Endothelial cell (in vitro differentiated cells): Measurements from ENCODE around the gene EHD2. TPM values are rescaled to one million over a fixed set of nuclear protein-coding genes. Genes with fewer than 3 reads are reported as not detected.

Source experiments
- DNase-seq: peaks from one replicate; pipeline ENCODE4 v3.0.0; 2021; ENCODE audit warnings: low spot score
- H3K27ac Mint-ChIP-seq: one replicate; pipeline ENCODE4 v1.8.0; 2021; ENCODE audit warnings: mixed read lengths, inconsistent platforms; ENCODE audit not compliant: unreplicated experiment
- H3K27me3 Mint-ChIP-seq: one replicate; pipeline ENCODE4 v1.8.0; 2021; ENCODE audit warnings: mild to moderate bottlenecking, moderate library complexity, mixed read lengths, inconsistent platforms; ENCODE audit not compliant: unreplicated experiment
- H3K36me3 Mint-ChIP-seq: one replicate; pipeline ENCODE4 v1.8.0; 2021; ENCODE audit warnings: mild to moderate bottlenecking, low read depth, mixed read lengths, inconsistent platforms; ENCODE audit not compliant: unreplicated experiment
- H3K4me1 Mint-ChIP-seq: one replicate; pipeline ENCODE4 v1.8.0; 2021; ENCODE audit warnings: mild to moderate bottlenecking, mixed read lengths, inconsistent platforms; ENCODE audit not compliant: unreplicated experiment
- H3K4me3 Mint-ChIP-seq: one replicate; pipeline ENCODE4 v1.8.0; 2021; ENCODE audit warnings: mild to moderate bottlenecking, mixed read lengths, inconsistent platforms; ENCODE audit not compliant: unreplicated experiment
- H3K9me3 Mint-ChIP-seq: one replicate; pipeline ENCODE4 v1.8.0; 2021; ENCODE audit warnings: mixed read lengths, inconsistent platforms; ENCODE audit not compliant: unreplicated experiment
- total RNA-seq: library from RNA; stranded (reverse); fragmentation: NEBNext Ultra II Directional; extraction: Animal tissue kit (Norgen Biotek cat#: 25700); gene quantifications from one replicate; pipeline ENCODE4 v1.2.1, GENCODE V29; 2021; ENCODE audit not compliant: unreplicated experiment
- TF ChIP-seq, protein P1 (sequence below): fragments of 200-600 bp; sonication (generic); IDR thresholded peaks from one replicate; pipeline ENCODE4 v1.5.0; 2021; ENCODE audit warnings: antibody characterized with exemption; ENCODE audit not compliant: unreplicated experiment

Gene EHD2
- total RNA-seq, 1 donor from 2014 or later: 81.5 TPM

DNA sequence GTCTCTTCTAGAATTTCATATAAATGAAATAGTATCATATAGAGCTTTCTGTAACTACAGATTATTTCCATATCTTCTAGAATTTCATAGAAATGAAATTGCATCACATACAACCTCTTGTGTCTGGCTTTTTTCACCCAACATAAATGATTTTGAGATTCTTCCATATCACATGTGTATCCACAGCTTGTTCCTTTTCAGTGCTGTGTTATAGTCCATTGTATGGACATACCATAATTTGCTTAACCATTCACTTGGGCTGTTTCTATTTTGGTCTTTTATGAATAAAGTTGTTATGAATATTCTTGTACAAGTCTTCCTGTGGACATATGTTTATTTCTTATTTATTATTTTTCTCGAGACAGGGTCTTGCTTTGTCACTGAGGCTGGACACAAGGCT lies 79.4 kb downstream of the EHD2 start:
- no peaks in the 10 kb centered on the region for H3K9me3 Mint-ChIP-seq
- peaks cover 4% of the 10 kb centered on the region for H3K27me3 Mint-ChIP-seq
- H3K4me3 Mint-ChIP-seq: no peak overlapping the region
- peaks cover 4% of the 10 kb centered on the region for H3K36me3 Mint-ChIP-seq
- H3K27ac Mint-ChIP-seq: no peak overlapping the region
- H3K4me1 Mint-ChIP-seq: no peaks in the 10 kb centered on the region
- DNase-seq: no peak
- TF ChIP-seq, protein P1, sequence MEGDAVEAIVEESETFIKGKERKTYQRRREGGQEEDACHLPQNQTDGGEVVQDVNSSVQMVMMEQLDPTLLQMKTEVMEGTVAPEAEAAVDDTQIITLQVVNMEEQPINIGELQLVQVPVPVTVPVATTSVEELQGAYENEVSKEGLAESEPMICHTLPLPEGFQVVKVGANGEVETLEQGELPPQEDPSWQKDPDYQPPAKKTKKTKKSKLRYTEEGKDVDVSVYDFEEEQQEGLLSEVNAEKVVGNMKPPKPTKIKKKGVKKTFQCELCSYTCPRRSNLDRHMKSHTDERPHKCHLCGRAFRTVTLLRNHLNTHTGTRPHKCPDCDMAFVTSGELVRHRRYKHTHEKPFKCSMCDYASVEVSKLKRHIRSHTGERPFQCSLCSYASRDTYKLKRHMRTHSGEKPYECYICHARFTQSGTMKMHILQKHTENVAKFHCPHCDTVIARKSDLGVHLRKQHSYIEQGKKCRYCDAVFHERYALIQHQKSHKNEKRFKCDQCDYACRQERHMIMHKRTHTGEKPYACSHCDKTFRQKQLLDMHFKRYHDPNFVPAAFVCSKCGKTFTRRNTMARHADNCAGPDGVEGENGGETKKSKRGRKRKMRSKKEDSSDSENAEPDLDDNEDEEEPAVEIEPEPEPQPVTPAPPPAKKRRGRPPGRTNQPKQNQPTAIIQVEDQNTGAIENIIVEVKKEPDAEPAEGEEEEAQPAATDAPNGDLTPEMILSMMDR: no peak

Other genes with a start within 250 kb of the EHD2 start
- gene SLC8A2, start 241.5 kb upstream of the EHD2 start, total RNA-seq: 0.80 TPM
- gene KPTN, start 229.2 kb upstream of the EHD2 start, total RNA-seq: 12.0 TPM
- gene NAPA, start 198.4 kb upstream of the EHD2 start, total RNA-seq: 77.8 TPM
- gene ZNF541, start 140.3 kb upstream of the EHD2 start, total RNA-seq: not detected
- 24.1 TPM for gene BICRA, start 104.3 kb upstream of the EHD2 start, total RNA-seq
- 324 TPM for gene NOP53, start 32.1 kb downstream of the EHD2 start, total RNA-seq
- 791 TPM for gene SELENOW, start 65.3 kb downstream of the EHD2 start, total RNA-seq
- gene TPRX1, start 91.1 kb downstream of the EHD2 start, total RNA-seq: not detected
- not detected for gene CRX, start 108.5 kb downstream of the EHD2 start, total RNA-seq
- gene TPRX2, start 145.8 kb downstream of the EHD2 start, total RNA-seq: not detected
- gene SULT2A1, start 172.9 kb downstream of the EHD2 start, total RNA-seq: not detected